GM10266 (cell line): ENCODE data around the gene TVP23C.

ENCODE experiments used
- DNase-seq: peaks from one replicate; pipeline ENCODE4 v3.0.0; 2012; ENCODE audit errors: extremely low spot score
- TF ChIP-seq, protein P1 (sequence below): IDR thresholded peaks from 2 replicates; pipeline ENCODE4 v1.5.1; 2012; ENCODE audit warnings: mild to moderate bottlenecking, low read depth; ENCODE audit not compliant: control insufficient read depth, insufficient read depth; ENCODE audit errors: missing control alignments

Gene TVP23C

GRCh38 chr17:15482476-15482875, 80.8 kb downstream of the TVP23C start:
- DNase-seq: no peak
- TF ChIP-seq, protein P1, sequence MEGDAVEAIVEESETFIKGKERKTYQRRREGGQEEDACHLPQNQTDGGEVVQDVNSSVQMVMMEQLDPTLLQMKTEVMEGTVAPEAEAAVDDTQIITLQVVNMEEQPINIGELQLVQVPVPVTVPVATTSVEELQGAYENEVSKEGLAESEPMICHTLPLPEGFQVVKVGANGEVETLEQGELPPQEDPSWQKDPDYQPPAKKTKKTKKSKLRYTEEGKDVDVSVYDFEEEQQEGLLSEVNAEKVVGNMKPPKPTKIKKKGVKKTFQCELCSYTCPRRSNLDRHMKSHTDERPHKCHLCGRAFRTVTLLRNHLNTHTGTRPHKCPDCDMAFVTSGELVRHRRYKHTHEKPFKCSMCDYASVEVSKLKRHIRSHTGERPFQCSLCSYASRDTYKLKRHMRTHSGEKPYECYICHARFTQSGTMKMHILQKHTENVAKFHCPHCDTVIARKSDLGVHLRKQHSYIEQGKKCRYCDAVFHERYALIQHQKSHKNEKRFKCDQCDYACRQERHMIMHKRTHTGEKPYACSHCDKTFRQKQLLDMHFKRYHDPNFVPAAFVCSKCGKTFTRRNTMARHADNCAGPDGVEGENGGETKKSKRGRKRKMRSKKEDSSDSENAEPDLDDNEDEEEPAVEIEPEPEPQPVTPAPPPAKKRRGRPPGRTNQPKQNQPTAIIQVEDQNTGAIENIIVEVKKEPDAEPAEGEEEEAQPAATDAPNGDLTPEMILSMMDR: no peak

DNA sequence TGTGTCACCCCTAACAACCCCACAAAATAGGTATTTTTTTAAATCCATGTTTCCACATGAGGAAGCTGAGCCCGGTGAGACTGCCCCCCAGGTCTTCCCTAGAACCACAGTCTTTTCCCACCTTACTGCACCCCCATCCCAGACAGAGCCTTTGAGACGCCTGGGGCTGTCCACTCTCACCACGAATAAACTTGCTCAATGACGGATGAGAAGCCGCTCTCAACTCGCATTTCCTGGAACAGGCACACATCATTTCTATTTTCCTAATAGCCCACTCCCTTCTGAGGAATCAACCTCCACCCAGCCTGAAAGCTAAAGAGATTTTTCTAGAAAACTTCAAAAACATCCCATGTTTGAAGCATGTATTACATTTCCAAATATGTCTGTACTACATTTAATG, 81.8 kb downstream of the TVP23C start:
- TF ChIP-seq, protein P1: no peak
- DNase-seq: no peak

- TF ChIP-seq, protein P1: no peak
- DNase-seq: no peak
Observed at GRCh38 chr17:15480204-15480603, 83.1 kb downstream of the TVP23C start.

DNA sequence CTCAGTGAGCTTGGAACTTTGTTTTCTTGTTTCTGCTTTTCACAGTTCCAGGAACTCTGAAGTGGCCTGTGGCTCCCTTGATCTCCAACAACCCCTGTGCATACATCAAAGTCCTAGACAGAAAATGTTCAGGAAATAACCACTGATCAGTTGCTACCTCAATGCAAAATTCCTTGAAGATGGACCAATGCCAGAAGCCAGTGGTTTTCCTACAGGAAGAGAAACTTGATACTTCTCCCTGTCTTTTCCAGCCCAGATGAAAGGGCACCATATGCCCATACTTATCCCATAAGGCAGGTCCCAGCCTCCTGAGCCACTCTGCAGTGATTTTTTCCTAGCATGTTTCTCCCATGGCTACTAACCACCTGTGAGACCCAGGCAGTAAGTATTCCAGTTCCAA, 83.6 kb downstream of the TVP23C start:
- DNase-seq: no peak
- TF ChIP-seq, protein P1: no peak

DNA sequence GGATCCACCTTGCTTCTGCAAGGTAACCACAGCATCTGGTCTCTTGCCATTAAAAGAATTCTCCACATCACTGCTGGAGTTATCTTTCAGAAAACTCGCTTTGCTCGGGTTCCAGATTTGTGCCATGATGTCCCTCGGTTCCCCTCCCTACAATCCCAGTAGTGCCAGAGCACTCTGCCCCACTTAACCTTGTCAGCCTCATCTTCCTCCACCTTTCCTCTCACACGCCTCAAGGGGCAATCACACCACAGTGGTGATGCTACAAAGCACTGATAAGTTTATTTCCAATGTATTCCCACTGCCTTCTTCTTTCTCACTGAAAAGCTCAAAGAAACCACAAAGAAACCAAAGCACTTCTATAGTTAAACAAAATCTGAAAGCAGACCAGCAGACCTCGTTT, 84.4 kb downstream of the TVP23C start:
- no peak for DNase-seq
- TF ChIP-seq, protein P1: no peak

DNA sequence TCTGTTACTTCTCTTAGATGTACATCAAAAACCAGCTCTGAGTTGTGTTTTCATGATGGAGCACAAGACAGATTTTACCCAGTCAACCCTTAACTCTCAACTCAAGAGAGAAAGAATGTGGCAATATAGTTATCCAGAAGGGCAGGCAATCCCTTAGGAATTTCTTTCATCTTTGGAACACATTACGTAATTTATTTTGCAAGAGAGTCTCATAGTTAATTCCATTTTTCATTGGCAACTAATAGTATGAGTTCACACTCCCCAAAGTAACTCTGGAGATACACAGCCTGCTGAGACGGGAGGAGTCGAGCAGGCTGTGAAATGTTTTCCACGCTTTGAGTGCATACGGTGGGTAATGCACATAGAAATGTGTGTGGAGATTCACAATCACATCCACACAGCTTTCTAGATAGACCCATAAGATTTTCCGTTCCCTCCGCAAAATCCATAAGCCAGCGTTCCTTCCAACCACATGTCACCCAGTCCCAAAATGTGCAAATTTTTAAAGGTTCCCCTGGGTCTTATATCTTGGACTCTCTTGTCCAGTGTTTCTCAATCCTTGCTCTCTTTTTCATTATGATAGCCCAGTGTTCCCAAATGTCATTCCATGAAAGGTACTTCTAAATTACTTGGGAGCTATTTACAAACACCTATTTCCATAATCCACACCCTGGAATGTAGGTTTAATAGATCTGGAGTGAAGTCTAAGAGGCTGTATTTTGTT, 87.5 kb downstream of the TVP23C start:
- TF ChIP-seq, protein P1: no peak
- no peak for DNase-seq

DNA sequence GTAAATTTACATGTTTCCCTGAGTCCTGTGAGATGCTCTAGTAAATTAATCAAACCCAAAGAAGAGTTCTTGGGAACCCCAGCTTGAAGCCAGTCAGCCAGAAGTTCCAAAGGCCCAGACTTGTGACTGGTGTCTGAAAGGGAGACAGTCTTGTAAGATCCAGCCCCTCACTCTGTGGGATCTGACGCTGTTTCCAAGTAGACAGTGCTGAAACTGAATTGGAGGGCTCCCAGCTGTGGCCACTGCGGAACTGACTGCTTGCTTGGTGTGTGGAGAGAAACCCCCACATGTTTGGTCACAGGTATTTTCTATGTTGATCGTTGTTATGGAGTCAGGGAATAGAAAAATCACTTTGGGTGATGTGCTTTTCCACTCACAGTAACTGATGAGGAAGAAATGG, 90.4 kb downstream of the TVP23C start:
- no peak for DNase-seq
- TF ChIP-seq, protein P1: no peak
